Measurements from ENCODE around the gene MOCS2.

- TF ChIP-seq POLR2A (IDR thresholded peaks at IDR 0.05) (no peak), CTCF (IDR thresholded peaks at IDR 0.05) (no peak)
Measured at GRCh38 chr5:53073348-53073747, 36.2 kb downstream of the MOCS2 start.
